Adrenal gland (tissue), 12 donors: ENCODE results near the gene UST. TPM values are rescaled to one million over a fixed set of nuclear protein-coding genes. Genes with fewer than 3 reads are reported as not detected.
"Not testable (repeated sequence)": the region's sequence is repeated elsewhere in the genome, so short reads cannot be mapped to it uniquely, and the experiment has no call there.

ENCODE experiments used
- DNase-seq, 7 donors: peaks; one replicate each; pipeline ENCODE4 v3.0.0-alpha.2; 2019 to 2020
- H3K27ac ChIP-seq, 5 donors: fragments of 200-600 bp; sonication (generic) in 4 of 5; 1 replicate in 3 of 5; 2 replicates in 2 of 5; pipeline versions ENCODE4 v1.5.1 to v1.8.0; 2016 to 2020; ENCODE audit warnings: mild to moderate bottlenecking in 1 of 5
- H3K27me3 ChIP-seq: fragments of 200-600 bp; 2 replicates; pipeline ENCODE4 v1.8.0; 2021
- H3K36me3 ChIP-seq, 2 donors: fragments of 200-600 bp; replicated peaks in 1 of 2; 1 replicate in 1 of 2; 2 replicates in 1 of 2; pipeline versions ENCODE4 v1.5.1 to v1.8.0; 2018 to 2022
- H3K4me1 ChIP-seq, 2 donors: fragments of 200-600 bp; replicated peaks in 1 of 2; 1 replicate in 1 of 2; 2 replicates in 1 of 2; pipeline versions ENCODE4 v1.5.1 to v1.8.0; 2018 to 2021
- H3K4me3 ChIP-seq, 4 donors: fragments of 200-600 bp; sonication (generic) in 3 of 4; one replicate each; pipeline ENCODE4 v1.5.1; 2016 to 2018
- H3K9me3 ChIP-seq, 3 donors: fragments of 200-600 bp; sonication (generic) in 1 of 3; replicated peaks in 1 of 3; 1 replicate in 2 of 3; 2 replicates in 1 of 3; pipeline versions ENCODE4 v1.5.1 to v1.8.0; 2016 to 2021
- POLR2A ChIP-seq, 2 donors: fragments of 450-650 bp; IDR thresholded peaks; one replicate each; pipeline ENCODE4 v1.6.1; 2017; ENCODE audit warnings: antibody characterized with exemption in 2 of 2, mild to moderate bottlenecking in 2 of 2, moderate library complexity in 1 of 2
- WGBS, 4 donors: extraction: QIAGEN DNeasy Blood & Tissue Kit in 2 of 4; methylation state at CpG; one replicate each; pipeline versions ENCODE4 v1.1.5 to v1.1.7; 2013 to 2017; 5-methylcytosine and 5-hydroxymethylcytosine counted together
- intact Hi-C, 2 donors: fragments of 100-400 bp; cut with DNase I; formaldehyde crosslinking; loops; one replicate each; pipeline versions ENCODE4 v1.14.1 to v1.15.0; 2022 to 2023
- polyA plus RNA-seq, 3 donors: library from polyadenylated mRNA; stranded (reverse); fragments of 200-250 nt in 2 of 3; fragments of 350-450 nt in 1 of 3; fragmentation: Illumina TruSeq in 1 of 3; extraction: RNeasy Lipid Tissue Mini Kit (QIAGEN cat#74804) in 1 of 3; gene quantifications; one replicate each; pipeline ENCODE4 v1.2.3, GENCODE V29; 2013 to 2014
- total RNA-seq, 9 donors: library from RNA; depleted of rRNA in 4 of 9; stranded (reverse); fragments of >200 nt in 4 of 9; fragments of 120-200 nt in 1 of 9; fragmentation: NEBNext Ultra II Directional in 1 of 9; extraction: Animal tissue kit (Norgen Biotek cat#: 25700) in 1 of 9; gene quantifications; one replicate each; pipeline versions ENCODE4 v1.1.0 to v1.2.4, GENCODE V29; 2013 to 2023
- TF ChIP-seq, protein P1 (sequence below), 6 experiments: fragments of 450-650 bp in 4 of 6; fragments of 200-600 bp in 2 of 6; sonication (generic) in 1 of 6; IDR thresholded peaks; 1 replicate in 5 of 6; 2 replicates in 1 of 6; pipeline versions ENCODE4 v1.5.1 to v1.8.0; 2016 to 2021; ENCODE audit warnings: antibody characterized with exemption in 6 of 6, mild to moderate bottlenecking in 2 of 6, moderate library complexity in 1 of 6
- donor health status: healthy with polysubstance abuse.
- donor health status: Bipolar disorder and iron deficiency.
- donor health status: DM: yes; HTN: yes; CAD: no.
- donor health status: DM: no; HTN: no; CAD: no.
- donor health status: DM: no; HTN: no; CAD: no.
- donor health status: DM: yes; HTN: yes; CAD: no.

UST gene
- total and polyA plus RNA-seq, 12 donors: 5.9 to 37.4 (median 18.3) TPM

DNA sequence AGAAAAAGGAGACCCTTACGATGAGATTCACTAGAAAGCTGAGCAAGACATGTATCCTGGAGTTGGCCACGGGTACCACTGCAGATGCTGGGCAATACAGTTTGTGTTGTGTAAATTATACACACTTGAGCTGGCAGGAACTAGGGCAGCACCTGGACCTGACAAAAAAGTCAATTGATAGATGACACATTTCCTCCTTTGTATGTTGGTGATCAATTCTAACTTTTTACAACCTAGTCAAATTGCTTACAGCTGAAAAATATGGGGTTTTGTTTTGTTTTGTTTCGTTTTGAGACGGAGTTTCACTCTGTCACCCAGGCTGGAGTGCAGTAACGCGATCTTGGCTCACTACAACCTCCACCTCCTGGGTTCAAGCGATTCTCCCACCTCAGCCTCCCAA is 108.9 kb downstream of the UST start:
- H3K27ac ChIP-seq: no peak overlapping the region
- H3K27me3 ChIP-seq: no peaks in the 10 kb centered on the region
- H3K4me1 ChIP-seq: peaks cover 0 to 7% of the 10 kb centered on the region in 2 donors
- DNase-seq: no peak
- H3K36me3 ChIP-seq: no peaks in the 10 kb centered on the region
- TF ChIP-seq POLR2A (IDR thresholded peaks at IDR 0.05): no peak
- TF ChIP-seq, protein P1, sequence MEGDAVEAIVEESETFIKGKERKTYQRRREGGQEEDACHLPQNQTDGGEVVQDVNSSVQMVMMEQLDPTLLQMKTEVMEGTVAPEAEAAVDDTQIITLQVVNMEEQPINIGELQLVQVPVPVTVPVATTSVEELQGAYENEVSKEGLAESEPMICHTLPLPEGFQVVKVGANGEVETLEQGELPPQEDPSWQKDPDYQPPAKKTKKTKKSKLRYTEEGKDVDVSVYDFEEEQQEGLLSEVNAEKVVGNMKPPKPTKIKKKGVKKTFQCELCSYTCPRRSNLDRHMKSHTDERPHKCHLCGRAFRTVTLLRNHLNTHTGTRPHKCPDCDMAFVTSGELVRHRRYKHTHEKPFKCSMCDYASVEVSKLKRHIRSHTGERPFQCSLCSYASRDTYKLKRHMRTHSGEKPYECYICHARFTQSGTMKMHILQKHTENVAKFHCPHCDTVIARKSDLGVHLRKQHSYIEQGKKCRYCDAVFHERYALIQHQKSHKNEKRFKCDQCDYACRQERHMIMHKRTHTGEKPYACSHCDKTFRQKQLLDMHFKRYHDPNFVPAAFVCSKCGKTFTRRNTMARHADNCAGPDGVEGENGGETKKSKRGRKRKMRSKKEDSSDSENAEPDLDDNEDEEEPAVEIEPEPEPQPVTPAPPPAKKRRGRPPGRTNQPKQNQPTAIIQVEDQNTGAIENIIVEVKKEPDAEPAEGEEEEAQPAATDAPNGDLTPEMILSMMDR (IDR thresholded peaks at IDR 0.05): no peak
- WGBS, 4 donors: 93 to 99% (median 96%) methylated on average over 7 of the region's 7 CpGs
- H3K4me3 ChIP-seq: no peak overlapping the region
- intact Hi-C loops: no loop called here
- no peaks in the 10 kb centered on the region for H3K9me3 ChIP-seq

DNA sequence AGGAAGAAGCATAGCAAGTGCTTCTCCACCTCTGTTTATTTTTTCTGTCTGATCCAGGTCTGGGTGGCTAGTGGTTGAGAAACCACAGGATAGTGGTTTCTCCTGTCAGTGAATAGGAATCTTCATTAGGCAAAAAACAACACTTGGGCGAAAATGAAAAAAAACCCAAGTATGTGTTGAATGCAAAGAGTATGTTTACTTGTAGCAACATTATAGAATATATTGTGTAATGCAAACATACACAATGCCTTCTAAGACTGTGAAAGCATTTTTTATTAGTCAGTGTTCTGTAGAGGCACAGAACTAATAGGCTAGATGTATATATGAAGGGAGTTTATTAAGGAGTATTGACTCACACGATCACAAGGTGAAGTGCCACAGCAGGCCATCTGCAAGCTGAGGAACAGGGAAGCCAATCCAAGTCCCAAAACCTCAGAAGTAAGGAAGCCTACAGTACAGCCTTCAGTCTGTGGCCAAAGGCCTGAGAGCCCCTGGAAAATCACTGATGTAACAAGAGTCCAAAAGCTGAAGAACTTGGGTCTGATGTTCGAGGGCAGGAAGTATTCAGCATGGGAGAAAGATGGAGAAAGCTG is 111.1 kb downstream of the UST start:
- Histone ChIP-seq H3K4me3 (no peak overlapping the region), H3K27ac (no peak overlapping the region), H3K36me3 (no peaks in the 10 kb centered on the region), H3K4me1 (peaks cover 0 to 7% of the 10 kb centered on the region in 2 donors), H3K9me3 (no peaks in the 10 kb centered on the region), H3K27me3 (no peaks in the 10 kb centered on the region)
- no peak for DNase-seq
- TF ChIP-seq, protein P1 (IDR thresholded peaks at IDR 0.05): no peak
- TF ChIP-seq POLR2A (IDR thresholded peaks at IDR 0.05): no peak
- WGBS, 4 donors: 76 to 88% (median 83%) methylated on average over 3 of the region's 3 CpGs
- intact Hi-C loops: no loop called here

GRCh38 chr6:148864132-148864531 is 117.3 kb downstream of the UST start:
- H3K9me3 ChIP-seq, H3K4me3 ChIP-seq, H3K27ac ChIP-seq, intact Hi-C loops, H3K4me1 ChIP-seq, H3K36me3 ChIP-seq, H3K27me3 ChIP-seq, DNase-seq: not testable (repeated sequence)
- 92 to 100% (median 95%) methylated on average over 4 to 16 of the region's 16 CpGs for WGBS, 4 donors

- Histone ChIP-seq H3K4me1 (peaks cover 0 to 6% of the 10 kb centered on the region in 2 donors), H3K36me3 (no peaks in the 10 kb centered on the region), H3K9me3 (no peaks in the 10 kb centered on the region), H3K27ac (no peak overlapping the region), H3K27me3 (no peaks in the 10 kb centered on the region), H3K4me3 (no peak overlapping the region)
- TF ChIP-seq, protein P1 (IDR thresholded peaks at IDR 0.05): no peak
- TF ChIP-seq POLR2A (IDR thresholded peaks at IDR 0.05): no peak
- 75 to 94% (median 86%) methylated on average over 5 of the region's 5 CpGs for WGBS, 4 donors
- no peak for DNase-seq
- intact Hi-C loops: no loop called here
Measured at GRCh38 chr6:148864941-148865340, 118.1 kb downstream of the UST start.

DNA sequence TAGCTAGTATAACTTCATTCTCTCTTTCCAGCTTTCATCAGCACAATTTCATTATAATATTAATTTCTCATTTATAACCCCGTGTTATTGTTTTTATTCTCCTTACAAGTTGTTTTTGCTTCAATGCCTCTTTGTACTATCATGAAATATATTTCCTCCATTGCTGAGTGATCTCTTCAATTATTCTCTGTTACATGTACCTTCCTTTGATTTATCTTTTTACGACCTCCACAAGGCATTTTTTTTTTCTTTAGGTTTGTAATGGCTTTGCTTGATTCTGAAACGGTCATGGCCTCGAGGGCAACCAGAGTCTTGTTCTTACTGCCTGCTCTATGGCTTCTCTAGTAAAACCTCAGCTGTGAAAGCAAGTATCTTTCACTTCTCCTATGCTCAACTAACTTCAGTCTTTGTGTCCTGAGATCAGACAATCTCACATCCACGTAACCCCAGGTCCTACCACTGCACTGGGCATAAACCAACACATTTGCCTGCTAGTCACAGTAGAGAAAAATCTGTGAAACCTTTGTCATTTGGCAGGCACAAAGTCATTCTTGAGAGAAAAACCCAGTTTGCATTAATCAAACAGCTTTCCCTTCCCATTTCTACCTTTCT is 119.9 kb downstream of the UST start:
- Histone ChIP-seq H3K4me1 (peaks cover 0 to 6% of the 10 kb centered on the region in 2 donors), H3K27ac (no peak overlapping the region), H3K9me3 (no peaks in the 10 kb centered on the region), H3K36me3 (no peaks in the 10 kb centered on the region), H3K27me3 (no peaks in the 10 kb centered on the region), H3K4me3 (no peak overlapping the region)
- no peak for TF ChIP-seq POLR2A (IDR thresholded peaks at IDR 0.05)
- TF ChIP-seq, protein P1 (IDR thresholded peaks at IDR 0.05): no peak
- intact Hi-C loops: no loop called here
- DNase-seq: no peak
- WGBS, 4 donors: 68 to 80% (median 76%) methylated on average over 5 of the region's 5 CpGs
